ENCODE results near the gene GPR139. TPM values are rescaled to one million over a fixed set of nuclear protein-coding genes. Genes with fewer than 3 reads are reported as not detected.

GPR139 gene
- not detected for polyA plus RNA-seq (2013, experiment 1 of 4)
- 0.32 TPM for polyA plus RNA-seq (2013, experiment 2 of 4)
- not detected for polyA plus RNA-seq (2013, experiment 3 of 4)
- polyA plus RNA-seq (2013, experiment 4 of 4) = not detected

DNA sequence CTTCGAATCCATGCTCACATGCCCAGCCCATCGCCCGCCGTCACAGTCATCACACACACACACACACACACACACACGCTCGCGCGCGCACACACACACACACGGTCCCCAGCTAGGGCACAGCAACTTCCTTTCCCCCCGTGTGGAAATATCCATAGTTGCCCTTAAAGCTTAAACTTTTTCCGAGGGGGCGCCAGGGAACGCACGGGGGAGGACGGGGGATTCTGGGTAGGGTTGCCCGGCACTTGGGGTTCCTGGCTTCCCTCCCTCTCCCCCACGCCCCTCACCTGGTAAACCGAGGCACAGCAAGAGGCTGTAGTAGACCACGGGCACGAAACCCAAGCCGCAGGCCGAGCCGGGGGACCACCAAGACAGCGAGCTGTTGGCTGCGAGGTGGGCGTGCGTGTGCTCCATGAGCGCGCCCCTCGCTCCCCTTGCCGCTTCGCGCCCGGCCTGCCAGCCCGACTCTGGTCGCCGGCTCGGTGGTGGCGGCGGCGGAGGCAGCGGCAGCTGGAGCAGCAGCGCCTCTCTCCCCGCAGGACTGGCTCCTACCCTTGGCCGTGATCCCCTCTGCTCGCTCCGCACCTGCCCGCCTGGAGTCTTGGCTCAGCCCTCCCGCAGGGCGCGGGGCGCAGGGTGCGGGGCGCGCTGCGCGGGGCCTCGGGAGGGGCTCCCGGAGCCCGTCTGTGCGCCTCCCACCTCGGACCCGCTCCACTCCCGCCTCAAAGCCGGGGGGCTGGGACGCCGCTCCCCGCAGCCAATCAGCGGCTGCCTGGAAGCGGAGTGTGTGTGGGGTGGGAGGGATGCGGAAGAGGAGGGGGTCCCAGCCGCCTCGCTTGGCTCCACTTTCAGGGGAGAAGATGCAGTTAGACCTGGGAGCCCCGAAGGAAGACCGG, at the start of gene GPR139:
GPR139 (minus strand) TSS at position 688 of the 896 bp plus-strand sequence; CDS start at position 414, 274 bp downstream.
- H3K36me3 ChIP-seq (ENCODE audit: control insufficient read depth, insufficient read depth, low read length) = no peaks in the 10 kb centered on the region
- no peaks in the 10 kb centered on the region for H3K9me3 ChIP-seq (ENCODE audit: control insufficient read depth, low read length)
- peak within 1 kb of the TSS; percentile 50 for H3K4me3 ChIP-seq (ENCODE audit: insufficient read depth, low read depth, low read length)
- peaks cover 23% of the 10 kb centered on the region for H3K4me1 ChIP-seq (ENCODE audit: control insufficient read depth, insufficient read depth, low read length)
- peaks cover 53% of the 10 kb centered on the region for H3K27me3 ChIP-seq (ENCODE audit: control insufficient read depth, insufficient read depth, low read length, poor library complexity, severe bottlenecking)
- 1% methylated on average over 76 of the region's 76 CpGs for WGBS, 2 experiments
- H3K27ac ChIP-seq (ENCODE audit: insufficient read depth, low read depth, low read length, poor library complexity, severe bottlenecking) = no peak within 1 kb of the TSS

DNA sequence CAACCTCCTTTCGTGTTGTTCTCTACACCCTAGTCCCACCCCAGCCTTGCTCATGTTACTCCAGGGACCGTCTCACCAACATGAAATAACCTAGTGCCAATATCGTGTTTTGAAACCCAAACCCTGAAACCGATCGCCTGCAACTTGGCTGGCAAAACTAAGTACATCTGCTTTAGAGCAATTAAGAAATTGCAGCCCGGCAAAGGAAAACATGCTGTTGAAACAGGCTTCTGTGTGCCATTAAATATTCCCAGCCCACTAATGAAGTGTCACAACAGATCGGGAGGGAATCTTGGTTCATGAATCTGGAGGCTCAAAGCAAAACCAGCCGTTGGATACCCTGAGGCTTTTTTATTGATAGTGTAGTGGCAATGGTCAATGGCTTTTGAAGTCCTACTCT, 48.3 kb upstream of the GPR139 start:
- no peaks in the 10 kb centered on the region for H3K27me3 ChIP-seq (ENCODE audit: control insufficient read depth, insufficient read depth, low read length, poor library complexity, severe bottlenecking)
- 91 to 92% methylated on average over 8 of the region's 8 CpGs for WGBS, 2 experiments
- H3K9me3 ChIP-seq (ENCODE audit: control insufficient read depth, low read length) = no peaks in the 10 kb centered on the region
- no peak overlapping the region for H3K4me3 ChIP-seq (ENCODE audit: insufficient read depth, low read depth, low read length)
- no peaks in the 10 kb centered on the region for H3K4me1 ChIP-seq (ENCODE audit: control insufficient read depth, insufficient read depth, low read length)
- no peak overlapping the region for H3K27ac ChIP-seq (ENCODE audit: insufficient read depth, low read depth, low read length, poor library complexity, severe bottlenecking)
- H3K36me3 ChIP-seq (ENCODE audit: control insufficient read depth, insufficient read depth, low read length) = no peaks in the 10 kb centered on the region

DNA sequence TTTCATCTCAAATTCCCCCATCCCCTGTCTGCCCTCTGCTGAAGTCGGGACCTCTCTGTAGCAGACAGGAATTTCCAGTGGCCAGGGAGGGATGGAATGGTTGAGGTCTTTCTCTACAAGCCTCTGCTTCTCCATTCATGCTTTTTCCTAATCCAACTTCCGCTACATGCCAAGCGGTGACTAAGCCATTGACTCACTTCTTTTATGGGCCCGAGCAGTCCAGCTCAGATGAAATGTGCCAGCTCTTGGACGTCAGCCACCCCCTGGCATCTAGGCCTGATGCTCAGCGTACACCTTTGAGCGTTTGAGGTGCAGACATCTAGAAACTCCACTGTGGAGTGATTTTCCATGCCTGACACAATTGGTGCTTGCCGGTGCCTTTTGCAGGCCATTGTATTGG, 40.7 kb upstream of the GPR139 start:
- H3K4me3 ChIP-seq (ENCODE audit: insufficient read depth, low read depth, low read length) = no peak overlapping the region
- no peaks in the 10 kb centered on the region for H3K4me1 ChIP-seq (ENCODE audit: control insufficient read depth, insufficient read depth, low read length)
- H3K27me3 ChIP-seq (ENCODE audit: control insufficient read depth, insufficient read depth, low read length, poor library complexity, severe bottlenecking) = no peaks in the 10 kb centered on the region
- H3K36me3 ChIP-seq (ENCODE audit: control insufficient read depth, insufficient read depth, low read length) = no peaks in the 10 kb centered on the region
- 92 to 94% methylated on average over 8 of the region's 8 CpGs for WGBS, 2 experiments
- no peaks in the 10 kb centered on the region for H3K9me3 ChIP-seq (ENCODE audit: control insufficient read depth, low read length)
- H3K27ac ChIP-seq (ENCODE audit: insufficient read depth, low read depth, low read length, poor library complexity, severe bottlenecking) = no peak overlapping the region

DNA sequence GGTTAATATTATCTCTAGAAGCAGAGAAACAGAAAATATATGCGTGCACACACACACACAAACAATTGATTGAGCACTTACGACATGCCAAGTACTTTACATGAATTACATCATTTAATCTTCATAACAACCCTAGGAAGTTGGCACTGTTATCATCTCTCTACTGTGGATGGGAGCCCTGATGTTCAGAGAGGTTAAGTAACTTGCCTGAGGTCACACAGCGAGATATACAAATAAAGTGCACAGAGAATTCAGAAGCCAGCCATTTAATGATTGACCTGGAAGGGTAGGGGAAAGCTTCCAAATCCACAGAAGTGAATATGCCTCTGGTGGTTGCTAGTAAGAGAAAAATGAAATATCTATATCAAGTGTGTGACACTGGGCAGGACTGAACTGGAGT, 37.5 kb upstream of the GPR139 start:
- 94 to 95% methylated on average over 3 of the region's 3 CpGs for WGBS, 2 experiments
- Histone ChIP-seq H3K36me3 (ENCODE audit: control insufficient read depth, insufficient read depth, low read length) (no peaks in the 10 kb centered on the region), H3K27me3 (ENCODE audit: control insufficient read depth, insufficient read depth, low read length, poor library complexity, severe bottlenecking) (no peaks in the 10 kb centered on the region)

DNA sequence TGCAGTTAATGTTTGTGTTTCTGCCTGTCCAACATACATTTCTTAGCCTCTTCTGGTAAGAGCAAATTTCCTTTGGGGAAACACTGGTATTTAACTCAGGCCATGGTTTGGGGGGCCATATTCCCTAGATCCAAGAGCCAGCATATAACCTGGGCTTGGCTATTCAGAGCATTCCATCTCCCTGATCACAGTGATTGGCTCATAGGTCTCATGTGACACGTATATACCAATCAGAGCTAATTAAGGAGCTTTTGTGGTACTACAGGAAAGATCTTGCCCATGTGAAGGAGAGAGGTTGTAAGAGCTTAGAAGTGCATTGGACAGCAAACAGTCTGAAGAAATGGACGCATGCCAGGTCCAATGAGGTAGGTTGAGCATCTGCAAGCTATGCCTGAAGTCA, 33.4 kb upstream of the GPR139 start:
- 87 to 90% methylated on average over 2 of the region's 2 CpGs for WGBS, 2 experiments

More for the DNA sequence above, 37.5 kb upstream of the GPR139 start:
- H3K9me3 ChIP-seq (ENCODE audit: control insufficient read depth, low read length) = no peaks in the 10 kb centered on the region
- no peaks in the 10 kb centered on the region for H3K4me1 ChIP-seq (ENCODE audit: control insufficient read depth, insufficient read depth, low read length)
- no peak overlapping the region for H3K4me3 ChIP-seq (ENCODE audit: insufficient read depth, low read depth, low read length)
- H3K27ac ChIP-seq (ENCODE audit: insufficient read depth, low read depth, low read length, poor library complexity, severe bottlenecking) = no peak overlapping the region

DNA sequence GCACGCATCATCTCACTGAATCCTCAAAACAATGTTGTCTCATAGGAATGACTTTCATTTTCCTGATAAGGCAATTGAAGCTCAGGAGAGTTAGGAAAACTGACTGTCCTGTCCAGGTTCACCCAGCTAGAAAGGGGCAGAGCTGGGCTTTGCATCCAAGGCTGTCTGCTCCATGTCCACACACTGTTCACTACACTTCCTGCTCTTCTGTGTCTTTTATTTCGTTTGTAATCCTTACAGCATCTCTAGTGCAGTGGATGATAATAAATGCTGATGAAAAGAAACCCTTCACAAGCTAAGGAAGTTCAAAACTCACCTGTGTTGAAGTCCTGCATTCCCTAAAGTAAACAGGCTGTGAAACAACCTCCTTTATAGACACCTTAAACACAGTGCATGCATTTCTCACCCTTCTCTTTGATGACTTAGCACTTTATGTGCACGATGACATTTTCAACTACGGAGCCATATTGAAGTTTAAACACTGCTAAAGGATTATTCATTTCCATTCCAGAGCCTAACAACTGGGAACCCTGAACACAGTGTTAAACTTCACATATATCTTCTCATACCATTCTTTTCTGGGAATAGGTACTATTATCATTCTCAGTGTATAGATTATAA, 31.0 kb upstream of the GPR139 start:
- H3K36me3 ChIP-seq (ENCODE audit: control insufficient read depth, insufficient read depth, low read length) = no peaks in the 10 kb centered on the region
- WGBS, 2 experiments = 90 to 98% methylated on average over 3 to 4 of the region's 4 CpGs
- no peak overlapping the region for H3K4me3 ChIP-seq (ENCODE audit: insufficient read depth, low read depth, low read length)
- no peaks in the 10 kb centered on the region for H3K4me1 ChIP-seq (ENCODE audit: control insufficient read depth, insufficient read depth, low read length)
- no peaks in the 10 kb centered on the region for H3K9me3 ChIP-seq (ENCODE audit: control insufficient read depth, low read length)
- no peak overlapping the region for H3K27ac ChIP-seq (ENCODE audit: insufficient read depth, low read depth, low read length, poor library complexity, severe bottlenecking)
- no peaks in the 10 kb centered on the region for H3K27me3 ChIP-seq (ENCODE audit: control insufficient read depth, insufficient read depth, low read length, poor library complexity, severe bottlenecking)

More for the DNA sequence above, 33.4 kb upstream of the GPR139 start:
- H3K27me3 ChIP-seq (ENCODE audit: control insufficient read depth, insufficient read depth, low read length, poor library complexity, severe bottlenecking) = no peaks in the 10 kb centered on the region
- H3K36me3 ChIP-seq (ENCODE audit: control insufficient read depth, insufficient read depth, low read length) = no peaks in the 10 kb centered on the region
- no peak overlapping the region for H3K27ac ChIP-seq (ENCODE audit: insufficient read depth, low read depth, low read length, poor library complexity, severe bottlenecking)
- H3K4me1 ChIP-seq (ENCODE audit: control insufficient read depth, insufficient read depth, low read length) = no peaks in the 10 kb centered on the region
- H3K9me3 ChIP-seq (ENCODE audit: control insufficient read depth, low read length) = no peaks in the 10 kb centered on the region
- no peak overlapping the region for H3K4me3 ChIP-seq (ENCODE audit: insufficient read depth, low read depth, low read length)

DNA sequence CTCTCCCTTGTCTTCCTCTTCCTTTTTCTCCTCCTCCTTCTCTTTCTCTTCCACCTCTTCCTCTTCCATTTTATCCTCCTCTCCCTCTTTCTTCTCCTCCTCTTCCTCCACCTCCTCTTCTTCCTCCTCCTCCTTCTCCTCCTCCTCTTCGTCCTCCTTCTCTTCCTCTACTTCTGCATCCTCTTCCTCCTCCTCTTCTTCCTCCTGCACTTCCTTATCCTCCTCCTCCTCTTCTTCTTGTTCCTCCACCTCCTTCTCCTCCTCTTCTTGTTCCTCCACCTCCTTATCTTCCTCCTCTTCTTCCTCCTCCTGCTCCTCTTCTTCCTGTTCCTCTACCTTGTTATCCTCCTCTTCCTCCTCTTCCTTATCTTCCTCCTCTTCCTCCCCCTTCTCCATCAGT, 28.8 kb upstream of the GPR139 start:
- no peaks in the 10 kb centered on the region for H3K36me3 ChIP-seq (ENCODE audit: control insufficient read depth, insufficient read depth, low read length)
- H3K4me1 ChIP-seq (ENCODE audit: control insufficient read depth, insufficient read depth, low read length) = no peaks in the 10 kb centered on the region
- H3K9me3 ChIP-seq (ENCODE audit: control insufficient read depth, low read length) = no peaks in the 10 kb centered on the region
- H3K27ac ChIP-seq (ENCODE audit: insufficient read depth, low read depth, low read length, poor library complexity, severe bottlenecking) = no peak overlapping the region
- H3K27me3 ChIP-seq (ENCODE audit: control insufficient read depth, insufficient read depth, low read length, poor library complexity, severe bottlenecking) = no peaks in the 10 kb centered on the region
- no peak overlapping the region for H3K4me3 ChIP-seq (ENCODE audit: insufficient read depth, low read depth, low read length)
- 83 to 90% methylated on average over 1 of the region's 1 CpG for WGBS, 2 experiments

DNA sequence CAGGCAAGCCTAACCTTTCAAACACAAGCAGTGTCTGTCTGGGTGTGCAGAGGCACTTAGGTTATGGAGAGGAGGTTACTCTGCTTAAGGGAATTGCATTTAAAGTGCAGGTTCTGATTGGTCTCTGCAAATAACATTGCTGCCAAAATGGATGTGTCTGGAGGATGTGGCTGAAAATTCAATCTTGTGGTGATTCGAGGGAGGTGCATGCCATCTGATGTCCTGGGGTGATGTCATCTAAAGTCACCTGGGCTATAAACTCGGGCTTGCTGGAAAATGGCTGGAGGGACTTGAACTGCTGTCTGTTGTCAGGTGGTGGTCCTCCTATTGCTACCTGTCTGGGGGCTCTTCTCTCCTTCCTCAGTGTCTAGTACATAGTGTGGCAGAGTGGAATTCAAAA, 28.3 kb upstream of the GPR139 start:
- Histone ChIP-seq H3K36me3 (ENCODE audit: control insufficient read depth, insufficient read depth, low read length) (no peaks in the 10 kb centered on the region), H3K9me3 (ENCODE audit: control insufficient read depth, low read length) (no peaks in the 10 kb centered on the region), H3K27me3 (ENCODE audit: control insufficient read depth, insufficient read depth, low read length, poor library complexity, severe bottlenecking) (no peaks in the 10 kb centered on the region), H3K4me1 (ENCODE audit: control insufficient read depth, insufficient read depth, low read length) (no peaks in the 10 kb centered on the region), H3K4me3 (ENCODE audit: insufficient read depth, low read depth, low read length) (no peak overlapping the region), H3K27ac (ENCODE audit: insufficient read depth, low read depth, low read length, poor library complexity, severe bottlenecking) (no peak overlapping the region)
- WGBS, 2 experiments = 82 to 93% methylated on average over 2 of the region's 2 CpGs

DNA sequence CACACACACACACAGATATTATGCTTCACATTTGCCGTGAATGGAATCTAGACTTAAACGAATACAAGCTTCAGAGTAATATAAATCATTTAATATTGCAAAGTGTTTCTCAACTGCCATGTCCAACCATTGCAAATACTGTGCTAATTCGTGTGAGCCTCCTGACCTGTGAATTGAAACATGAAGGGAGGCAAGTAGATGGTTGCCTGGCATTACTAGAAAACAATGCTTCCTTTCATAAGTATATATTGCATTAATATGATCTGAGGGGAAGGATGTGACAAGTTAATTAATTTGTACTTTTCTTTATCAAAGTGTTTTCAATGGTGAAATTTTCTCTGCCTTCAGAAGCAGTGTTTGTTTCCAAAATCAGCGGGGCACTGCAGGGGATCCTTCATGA, 25.7 kb upstream of the GPR139 start:
- Histone ChIP-seq H3K9me3 (ENCODE audit: control insufficient read depth, low read length) (no peaks in the 10 kb centered on the region), H3K36me3 (ENCODE audit: control insufficient read depth, insufficient read depth, low read length) (no peaks in the 10 kb centered on the region), H3K4me3 (ENCODE audit: insufficient read depth, low read depth, low read length) (no peak overlapping the region), H3K4me1 (ENCODE audit: control insufficient read depth, insufficient read depth, low read length) (no peaks in the 10 kb centered on the region), H3K27me3 (ENCODE audit: control insufficient read depth, insufficient read depth, low read length, poor library complexity, severe bottlenecking) (no peaks in the 10 kb centered on the region), H3K27ac (ENCODE audit: insufficient read depth, low read depth, low read length, poor library complexity, severe bottlenecking) (no peak overlapping the region)
- WGBS, 2 experiments = 48 to 66% methylated on average over 2 to 4 of the region's 4 CpGs

DNA sequence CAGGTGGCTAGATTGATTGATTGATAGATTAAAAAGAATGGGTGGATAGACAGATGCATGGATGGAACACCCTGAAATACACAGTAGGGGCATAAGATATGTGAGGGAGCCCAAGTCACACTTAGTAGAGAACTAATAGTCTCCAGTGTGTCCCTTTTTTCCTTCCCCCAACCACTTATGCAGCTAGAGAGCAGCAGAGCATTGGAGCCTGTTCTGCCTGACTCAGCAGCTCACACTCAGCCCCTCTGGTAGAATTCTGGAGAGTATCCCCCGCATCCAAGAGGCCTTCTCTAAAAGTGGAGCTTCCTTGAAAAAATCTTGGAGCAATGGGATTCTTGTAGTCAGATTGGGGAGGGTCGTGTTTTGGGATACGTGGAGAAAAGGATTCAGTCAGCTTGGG, 20.5 kb upstream of the GPR139 start:
- Histone ChIP-seq H3K27ac (ENCODE audit: insufficient read depth, low read depth, low read length, poor library complexity, severe bottlenecking) (no peak overlapping the region), H3K4me1 (ENCODE audit: control insufficient read depth, insufficient read depth, low read length) (no peaks in the 10 kb centered on the region), H3K27me3 (ENCODE audit: control insufficient read depth, insufficient read depth, low read length, poor library complexity, severe bottlenecking) (no peaks in the 10 kb centered on the region), H3K4me3 (ENCODE audit: insufficient read depth, low read depth, low read length) (no peak overlapping the region), H3K9me3 (ENCODE audit: control insufficient read depth, low read length) (no peaks in the 10 kb centered on the region), H3K36me3 (ENCODE audit: control insufficient read depth, insufficient read depth, low read length) (no peaks in the 10 kb centered on the region)
- WGBS, 2 experiments = 64 to 73% methylated on average over 3 of the region's 3 CpGs
